Activated CD8-positive, alpha-beta memory T cell treated with anti-CD3 and anti-CD28 coated beads, Interleukin-2, amount 50 U/mL, for 4 hours (primary cell): ENCODE measurements around the gene AOC1.
"Not testable (repeated sequence)": the region's sequence is repeated elsewhere in the genome, so short reads cannot be mapped to it uniquely, and the experiment has no call there.

ENCODE experiments used
- DNase-seq: peaks from one replicate; pipeline ENCODE4 v3.0.0-alpha.2; 2020

Gene AOC1

GRCh38 chr7:150852371-150852905 lies at the start of gene AOC1:
Gene AOC1 (plus strand): TSS chr7:150852517. CDS start chr7:150856471, 3,954 bp downstream.
- DNase-seq, result no peak

GRCh38 chr7:150803161-150803860 lies 49.0 kb upstream of the AOC1 start:
- no peak for DNase-seq

GRCh38 chr7:150804802-150805201 lies 47.5 kb upstream of the AOC1 start:
- no peak for DNase-seq

- no peak for DNase-seq
Observed at GRCh38 chr7:150805864-150806263, 46.5 kb upstream of the AOC1 start.

- DNase-seq, result no peak
Observed at GRCh38 chr7:150806454-150806853, 45.9 kb upstream of the AOC1 start.

- DNase-seq, result no peak
Observed at GRCh38 chr7:150806863-150807262, 45.5 kb upstream of the AOC1 start.

GRCh38 chr7:150807616-150808438 lies 44.5 kb upstream of the AOC1 start:
- not testable (repeated sequence) for DNase-seq

- no peak for DNase-seq
Observed at GRCh38 chr7:150814328-150815001, 37.9 kb upstream of the AOC1 start.

- DNase-seq, result no peak
Observed at GRCh38 chr7:150818971-150819370, 33.3 kb upstream of the AOC1 start.

- no peak for DNase-seq
Observed at GRCh38 chr7:150820148-150820547, 32.2 kb upstream of the AOC1 start.

- DNase-seq, result no peak
Observed at GRCh38 chr7:150820578-150821198, 31.6 kb upstream of the AOC1 start.

- no peak for DNase-seq
Observed at GRCh38 chr7:150823043-150823442, 29.3 kb upstream of the AOC1 start.

GRCh38 chr7:150823484-150824126 lies 28.7 kb upstream of the AOC1 start:
- DNase-seq, result no peak

- no peak for DNase-seq
Observed at GRCh38 chr7:150824379-150825177, 27.7 kb upstream of the AOC1 start.

- DNase-seq, result no peak
Observed at GRCh38 chr7:150826061-150826849, 26.1 kb upstream of the AOC1 start.

- no peak for DNase-seq
Observed at GRCh38 chr7:150828384-150828783, 23.9 kb upstream of the AOC1 start.

GRCh38 chr7:150829426-150829825 lies 22.9 kb upstream of the AOC1 start:
- DNase-seq, result no peak

- DNase-seq, result no peak
Observed at GRCh38 chr7:150830937-150831336, 21.4 kb upstream of the AOC1 start.

- no peak for DNase-seq
Observed at GRCh38 chr7:150831851-150832250, 20.5 kb upstream of the AOC1 start.

GRCh38 chr7:150835019-150835418 lies 17.3 kb upstream of the AOC1 start:
- no peak for DNase-seq
